Astrocyte (in vitro differentiated cells and primary cell): ENCODE data around the gene TMEM52B. TPM values are rescaled to one million over a fixed set of nuclear protein-coding genes. Genes with fewer than 3 reads are reported as not detected.

ENCODE experiments used
- DNase-seq: peaks from one replicate; pipeline ENCODE4 v3.0.0-alpha.2; 2010; ENCODE audit warnings: low read depth
- FAIRE-seq: peaks from 2 replicates; lab custom pipeline; 2011; peaks lifted over from hg19 to GRCh38; lab: Jason Lieb, UNC
- H2AFZ ChIP-seq: 2 replicates; pipeline ENCODE4 v1.6.0; 2012; ENCODE audit warnings: low read depth, low read length, inconsistent platforms
- H3K27ac ChIP-seq: 2 replicates; pipeline ENCODE4 v1.5.1; 2011; ENCODE audit warnings: low read depth, low read length, inconsistent platforms
- H3K27me3 ChIP-seq: 2 replicates; pipeline ENCODE4 v1.6.0; 2011; ENCODE audit warnings: low read length, inconsistent platforms; ENCODE audit not compliant: insufficient read depth
- H3K36me3 ChIP-seq: 2 replicates; pipeline ENCODE4 v1.5.1; 2011; ENCODE audit warnings: low read length, inconsistent platforms; ENCODE audit not compliant: insufficient read depth
- H3K4me1 ChIP-seq: 2 replicates; pipeline ENCODE4 v1.5.1; 2011; ENCODE audit warnings: low read length, inconsistent platforms; ENCODE audit not compliant: insufficient read depth
- H3K4me2 ChIP-seq: 2 replicates; pipeline ENCODE4 v1.6.0; 2012; ENCODE audit warnings: low read length, inconsistent platforms
- H3K4me3 ChIP-seq: 2 replicates; pipeline ENCODE4 v1.5.1; 2011; ENCODE audit warnings: low read depth, mild to moderate bottlenecking, low read length, inconsistent platforms; ENCODE audit not compliant: insufficient read depth
- H3K79me2 ChIP-seq: 2 replicates; pipeline ENCODE4 v1.6.0; 2012; ENCODE audit warnings: mild to moderate bottlenecking, low read length, inconsistent platforms; ENCODE audit not compliant: insufficient read depth
- H3K9ac ChIP-seq: 2 replicates; pipeline ENCODE4 v1.6.0; 2012; ENCODE audit warnings: mild to moderate bottlenecking, low read length, inconsistent platforms
- H3K9me3 ChIP-seq: 2 replicates; pipeline ENCODE4 v1.5.1; 2012; ENCODE audit warnings: low read depth, mild to moderate bottlenecking, low read length, inconsistent platforms; ENCODE audit not compliant: insufficient read depth
- H4K20me1 ChIP-seq: 2 replicates; pipeline ENCODE4 v1.6.0; 2012; ENCODE audit warnings: low read length, inconsistent platforms; ENCODE audit not compliant: insufficient read depth
- H3K27ac Mint-ChIP-seq: one replicate; pipeline ENCODE4 v1.8.0; 2021; ENCODE audit warnings: mild to moderate bottlenecking, mixed read lengths; ENCODE audit not compliant: unreplicated experiment
- H3K27me3 Mint-ChIP-seq: one replicate; pipeline ENCODE4 v1.8.0; 2021; ENCODE audit warnings: low read depth, mixed read lengths; ENCODE audit not compliant: unreplicated experiment
- H3K36me3 Mint-ChIP-seq: one replicate; pipeline ENCODE4 v1.8.0; 2021; ENCODE audit warnings: low read depth, mixed read lengths; ENCODE audit not compliant: unreplicated experiment
- H3K4me1 Mint-ChIP-seq: one replicate; pipeline ENCODE4 v1.8.0; 2021; ENCODE audit warnings: low read depth, mixed read lengths; ENCODE audit not compliant: unreplicated experiment
- H3K4me3 Mint-ChIP-seq: one replicate; pipeline ENCODE4 v1.8.0; 2021; ENCODE audit warnings: mild to moderate bottlenecking, moderate library complexity, mixed read lengths; ENCODE audit not compliant: unreplicated experiment
- H3K9me3 Mint-ChIP-seq: one replicate; pipeline ENCODE4 v1.8.0; 2021; ENCODE audit warnings: mild to moderate bottlenecking, mixed read lengths; ENCODE audit not compliant: unreplicated experiment
- EZH2 ChIP-seq: IDR thresholded peaks from 2 replicates; pipeline ENCODE4 v1.6.1; 2012; ENCODE audit warnings: mild to moderate bottlenecking, low read length, inconsistent platforms; ENCODE audit not compliant: insufficient read depth
- total RNA-seq: library from RNA; stranded (reverse); gene quantifications from 2 replicates; pipeline ENCODE4 v1.2.1, GENCODE V29; 2021
- TF ChIP-seq, protein P1 (sequence below): IDR thresholded peaks from 2 replicates; pipeline ENCODE4 v1.5.1; 2011; ENCODE audit warnings: low read depth, mild to moderate bottlenecking, inconsistent platforms, low read length, moderate library complexity; ENCODE audit not compliant: insufficient read depth

TMEM52B gene
- total RNA-seq, 1 donor from 2014 or later: 0.45 TPM

GRCh38 chr12:10158406-10158805 is 20.4 kb upstream of the TMEM52B start:
- peaks cover 8% of the 10 kb centered on the region for H3K27me3 Mint-ChIP-seq
- TF ChIP-seq EZH2: no peak
- TF ChIP-seq, protein P1, sequence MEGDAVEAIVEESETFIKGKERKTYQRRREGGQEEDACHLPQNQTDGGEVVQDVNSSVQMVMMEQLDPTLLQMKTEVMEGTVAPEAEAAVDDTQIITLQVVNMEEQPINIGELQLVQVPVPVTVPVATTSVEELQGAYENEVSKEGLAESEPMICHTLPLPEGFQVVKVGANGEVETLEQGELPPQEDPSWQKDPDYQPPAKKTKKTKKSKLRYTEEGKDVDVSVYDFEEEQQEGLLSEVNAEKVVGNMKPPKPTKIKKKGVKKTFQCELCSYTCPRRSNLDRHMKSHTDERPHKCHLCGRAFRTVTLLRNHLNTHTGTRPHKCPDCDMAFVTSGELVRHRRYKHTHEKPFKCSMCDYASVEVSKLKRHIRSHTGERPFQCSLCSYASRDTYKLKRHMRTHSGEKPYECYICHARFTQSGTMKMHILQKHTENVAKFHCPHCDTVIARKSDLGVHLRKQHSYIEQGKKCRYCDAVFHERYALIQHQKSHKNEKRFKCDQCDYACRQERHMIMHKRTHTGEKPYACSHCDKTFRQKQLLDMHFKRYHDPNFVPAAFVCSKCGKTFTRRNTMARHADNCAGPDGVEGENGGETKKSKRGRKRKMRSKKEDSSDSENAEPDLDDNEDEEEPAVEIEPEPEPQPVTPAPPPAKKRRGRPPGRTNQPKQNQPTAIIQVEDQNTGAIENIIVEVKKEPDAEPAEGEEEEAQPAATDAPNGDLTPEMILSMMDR: no peak
- DNase-seq (no peak), FAIRE-seq (no peak)
- Histone ChIP-seq H2AFZ (no peak overlapping the region), H3K4me3 (no peak overlapping the region), H3K4me1 (peaks cover 3% of the 10 kb centered on the region), H3K9me3 (no peaks in the 10 kb centered on the region), H3K9ac (no peak overlapping the region), H3K27me3 (no peaks in the 10 kb centered on the region), H3K79me2 (no peaks in the 10 kb centered on the region), H3K27ac (no peak overlapping the region), H4K20me1 (no peaks in the 10 kb centered on the region), H3K36me3 (no peaks in the 10 kb centered on the region), H3K4me2 (no peak overlapping the region)
- H3K4me3 Mint-ChIP-seq: no peak overlapping the region
- no peak overlapping the region for H3K27ac Mint-ChIP-seq
- H3K9me3 Mint-ChIP-seq: no peaks in the 10 kb centered on the region
- no peaks in the 10 kb centered on the region for H3K4me1 Mint-ChIP-seq
- H3K36me3 Mint-ChIP-seq: no peaks in the 10 kb centered on the region

- no peak overlapping the region for H2AFZ ChIP-seq
- TF ChIP-seq EZH2: no peak
- TF ChIP-seq, protein P1: no peak
- H3K9me3 ChIP-seq: no peaks in the 10 kb centered on the region
- Mint-ChIP-seq H3K9me3 (no peaks in the 10 kb centered on the region), H3K36me3 (no peaks in the 10 kb centered on the region), H3K4me3 (no peak overlapping the region), H3K4me1 (no peaks in the 10 kb centered on the region), H3K27me3 (peaks cover 8% of the 10 kb centered on the region), H3K27ac (no peak overlapping the region)
- no peaks in the 10 kb centered on the region for H3K4me1 ChIP-seq
- H3K4me2 ChIP-seq: no peak overlapping the region
- H3K36me3 ChIP-seq: no peaks in the 10 kb centered on the region
- DNase-seq (no peak), FAIRE-seq (no peak)
- H3K27ac ChIP-seq: no peak overlapping the region
- H4K20me1 ChIP-seq: no peaks in the 10 kb centered on the region
- H3K79me2 ChIP-seq: no peaks in the 10 kb centered on the region
- H3K4me3 ChIP-seq: no peak overlapping the region
- H3K27me3 ChIP-seq: no peaks in the 10 kb centered on the region
- H3K9ac ChIP-seq: no peak overlapping the region
Observed at GRCh38 chr12:10159280-10159679, 19.6 kb upstream of the TMEM52B start.

DNA sequence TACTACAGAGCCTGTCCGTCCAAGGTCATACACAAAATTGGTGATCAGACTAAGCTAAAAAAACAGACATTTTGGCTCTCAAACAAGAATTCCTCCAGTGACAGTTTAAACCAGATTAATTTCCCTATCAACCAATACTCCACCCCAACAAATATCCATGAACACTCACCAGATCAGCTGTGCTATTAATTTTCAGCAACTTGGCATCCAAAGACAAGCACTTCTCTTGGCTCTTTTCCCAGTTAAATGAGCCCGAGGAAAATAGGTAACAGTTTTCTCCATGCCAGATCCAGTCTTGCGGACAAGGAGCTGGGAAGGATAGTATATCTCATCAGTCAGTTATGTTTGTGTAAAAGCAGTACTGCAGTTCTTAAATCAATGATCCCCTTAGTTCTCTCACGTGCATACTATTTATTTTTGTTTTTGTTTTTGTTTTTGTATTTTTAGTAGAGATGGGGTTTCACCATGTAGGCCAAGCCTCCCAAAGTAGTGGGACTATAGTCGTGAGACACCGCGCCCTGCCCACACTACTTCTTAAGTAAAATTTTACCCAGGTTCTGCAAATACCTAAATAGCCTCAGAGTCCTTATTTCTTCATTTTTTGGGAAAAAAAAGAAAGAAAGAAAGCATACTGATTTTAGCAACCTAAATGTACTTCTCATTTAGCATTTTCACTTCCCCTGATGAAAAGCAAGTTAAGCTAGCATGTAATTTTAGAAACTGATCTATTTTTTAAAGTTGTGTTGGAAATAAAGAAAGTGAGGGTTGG is 18.0 kb upstream of the TMEM52B start:
- Histone ChIP-seq H4K20me1 (no peaks in the 10 kb centered on the region), H2AFZ (no peak overlapping the region), H3K4me1 (no peaks in the 10 kb centered on the region), H3K4me2 (no peak overlapping the region), H3K9me3 (no peaks in the 10 kb centered on the region), H3K9ac (no peak overlapping the region), H3K79me2 (no peaks in the 10 kb centered on the region), H3K36me3 (no peaks in the 10 kb centered on the region), H3K4me3 (no peak overlapping the region), H3K27me3 (no peaks in the 10 kb centered on the region), H3K27ac (no peak overlapping the region)
- DNase-seq: peak; percentile 18
- TF ChIP-seq, protein P1: no peak
- no peak for TF ChIP-seq EZH2
- Mint-ChIP-seq H3K4me1 (no peaks in the 10 kb centered on the region), H3K36me3 (no peaks in the 10 kb centered on the region), H3K27ac (no peak overlapping the region), H3K4me3 (no peak overlapping the region), H3K27me3 (peaks cover 8% of the 10 kb centered on the region), H3K9me3 (no peaks in the 10 kb centered on the region)
- FAIRE-seq: no peak
